Neuronal stem cell (in vitro differentiated cells): Measurements from ENCODE around the gene ARHGEF26.

ENCODE experiments used
- DNase-seq: peaks from one replicate; pipeline ENCODE4 v3.0.0-alpha.2; 2013; ENCODE audit warnings: low spot score
- H2AFZ ChIP-seq: one replicate; pipeline ENCODE4 v1.6.1; 2013; ENCODE audit warnings: mild to moderate bottlenecking, low read length, inconsistent platforms
- H2AK5ac ChIP-seq: 2 replicates; pipeline ENCODE4 v1.6.1; 2013; ENCODE audit warnings: low read depth, mild to moderate bottlenecking, inconsistent platforms, low read length, moderate library complexity, mixed read lengths
- H2BK120ac ChIP-seq: 2 replicates; pipeline ENCODE4 v1.6.1; 2013; ENCODE audit warnings: low read depth, mild to moderate bottlenecking, inconsistent platforms, low read length, moderate library complexity, mixed read lengths
- H2BK12ac ChIP-seq: one replicate; pipeline ENCODE4 v1.6.1; 2013; ENCODE audit warnings: low read length, inconsistent platforms
- H2BK15ac ChIP-seq: 2 replicates; pipeline ENCODE4 v1.6.1; 2013; ENCODE audit warnings: mild to moderate bottlenecking, low read length, inconsistent platforms, mixed read lengths
- H2BK5ac ChIP-seq: one replicate; pipeline ENCODE4 v1.6.1; 2013; ENCODE audit warnings: inconsistent platforms, mild to moderate bottlenecking, low read length, moderate library complexity
- H3K14ac ChIP-seq: one replicate; pipeline ENCODE4 v1.6.1; 2013; ENCODE audit warnings: low read length, inconsistent platforms
- H3K18ac ChIP-seq: 2 replicates; pipeline ENCODE4 v1.6.1; 2013; ENCODE audit warnings: low read length, inconsistent platforms
- H3K23ac ChIP-seq: 2 replicates; pipeline ENCODE4 v1.6.1; 2013; ENCODE audit warnings: low read depth, mild to moderate bottlenecking, mixed read lengths, low read length, inconsistent platforms; ENCODE audit not compliant: poor library complexity
- H3K27ac ChIP-seq: replicated peaks from 3 replicates; pipeline ENCODE4 v1.5.1; 2013; ENCODE audit warnings: low read length, inconsistent platforms
- H3K27me3 ChIP-seq, 3 experiments: 2 replicates each; pipeline ENCODE4 v1.6.1; 2013; ENCODE audit warnings: low read length in 3 of 3, mild to moderate bottlenecking in 2 of 3, inconsistent platforms in 1 of 3, low read depth in 1 of 3, mixed read lengths in 1 of 3, moderate library complexity in 1 of 3; ENCODE audit not compliant: control insufficient read depth in 3 of 3, insufficient read depth in 3 of 3
- H3K36me3 ChIP-seq, 2 donors: replicated peaks in 1 of 2; 2 replicates each; pipeline ENCODE4 v1.6.1; 2013; ENCODE audit warnings: low read length in 2 of 2; ENCODE audit not compliant: control insufficient read depth in 2 of 2, insufficient read depth in 2 of 2
- H3K4ac ChIP-seq: 2 replicates; pipeline ENCODE4 v1.6.1; 2013; ENCODE audit warnings: inconsistent platforms, mild to moderate bottlenecking, low read length, moderate library complexity
- H3K4me1 ChIP-seq, 2 donors: 1 replicate in 1 of 2; 2 replicates in 1 of 2; pipeline ENCODE4 v1.6.1; 2013; ENCODE audit warnings: low read length in 2 of 2, low read depth in 1 of 2; ENCODE audit not compliant: control insufficient read depth in 2 of 2, insufficient read depth in 1 of 2
- H3K4me2 ChIP-seq: one replicate; pipeline ENCODE4 v1.6.1; 2013; ENCODE audit warnings: mild to moderate bottlenecking, low read length, inconsistent platforms; ENCODE audit not compliant: insufficient read depth, poor library complexity, severe bottlenecking
- H3K4me3 ChIP-seq, 2 donors: 2 replicates each; pipeline ENCODE4 v1.5.1; 2013; ENCODE audit warnings: low read length in 2 of 2, mild to moderate bottlenecking in 2 of 2, inconsistent platforms in 1 of 2, moderate library complexity in 1 of 2
- H3K79me1 ChIP-seq: one replicate; pipeline ENCODE4 v1.6.1; 2013; ENCODE audit warnings: low read depth, mild to moderate bottlenecking, inconsistent platforms, low read length, moderate library complexity
- H3K9ac ChIP-seq: one replicate; pipeline ENCODE4 v1.6.1; 2013; ENCODE audit warnings: mild to moderate bottlenecking, low read depth, low read length, inconsistent platforms; ENCODE audit not compliant: poor library complexity
- H3K9me3 ChIP-seq, 2 donors: replicated peaks in 1 of 2; 2 replicates each; pipeline versions ENCODE3 to v1.6.1; 2013; ENCODE audit warnings: low read length in 2 of 2, mild to moderate bottlenecking in 2 of 2, inconsistent platforms in 1 of 2, low read depth in 1 of 2, mixed read lengths in 1 of 2, moderate library complexity in 1 of 2; ENCODE audit not compliant: control insufficient read depth in 2 of 2, insufficient read depth in 1 of 2
- H4K8ac ChIP-seq: one replicate; pipeline ENCODE4 v1.6.1; 2013; ENCODE audit warnings: low read depth, mild to moderate bottlenecking, inconsistent platforms, low read length, moderate library complexity
- H4K91ac ChIP-seq: one replicate; pipeline ENCODE4 v1.6.1; 2013; ENCODE audit warnings: low read length, low read depth, mild to moderate bottlenecking, inconsistent platforms; ENCODE audit not compliant: poor library complexity
- WGBS, 2 donors: extraction: QIAGEN DNeasy Blood & Tissue Kit; methylation state at CpG; one replicate each; pipeline ENCODE4 v1.1.7; 2013; ENCODE audit warnings: missing lambda C conversion rate in 2 of 2, mixed read lengths in 1 of 2; ENCODE audit not compliant: insufficient read length in 2 of 2, insufficient replicate concordance in 1 of 2; ENCODE audit errors: extremely low coverage in 2 of 2; 5-methylcytosine and 5-hydroxymethylcytosine counted together

Gene ARHGEF26

GRCh38 chr3:154273381-154273780, 152.2 kb downstream of the ARHGEF26 start:
- Histone ChIP-seq H3K4me2 (no peak overlapping the region), H3K4me3 (no peak overlapping the region), H3K27me3 (no peaks in the 10 kb centered on the region), H3K23ac (no peak overlapping the region), H2BK12ac (no peak overlapping the region), H3K4ac (no peak overlapping the region), H3K14ac (no peak overlapping the region), H3K4me1 (no peaks in the 10 kb centered on the region), H2BK5ac (no peak overlapping the region), H3K79me1 (no peaks in the 10 kb centered on the region), H3K18ac (no peak overlapping the region), H4K8ac (no peak overlapping the region), H2BK15ac (no peak overlapping the region), H3K9ac (no peak overlapping the region), H3K36me3 (peaks cover 18 to 100% of the 10 kb centered on the region in 2 donors), H2AK5ac (no peak overlapping the region), H2BK120ac (no peak overlapping the region), H3K27ac (no peak overlapping the region), H3K9me3 (peaks cover 2 to 16% of the 10 kb centered on the region in 2 donors), H2AFZ (no peak overlapping the region), H4K91ac (no peak overlapping the region)
- no CpG with 5 or more reads among the region's 2 CpGs for WGBS, 2 donors
- no peak for DNase-seq

DNA sequence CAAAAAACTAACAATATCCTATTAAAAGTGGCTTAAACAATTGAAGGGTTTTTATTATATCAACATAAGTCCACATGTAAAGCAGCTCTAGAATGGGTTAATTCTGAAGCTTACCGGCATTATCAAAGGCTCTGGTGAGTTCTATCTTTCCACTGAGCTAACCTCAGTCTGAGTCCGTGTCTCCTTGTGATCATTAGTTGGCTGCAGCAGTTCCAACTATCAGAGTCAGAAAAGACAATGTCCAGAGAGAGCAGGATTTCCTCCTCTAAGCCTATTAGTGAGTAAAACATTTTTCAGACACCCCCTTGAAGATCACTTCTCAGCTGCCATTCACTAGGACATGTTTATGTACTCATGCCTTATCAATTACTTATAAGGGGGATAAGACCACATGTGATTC, 153.2 kb downstream of the ARHGEF26 start:
- Histone ChIP-seq H2AK5ac (no peak overlapping the region), H2BK120ac (no peak overlapping the region), H3K9me3 (peaks cover 2 to 7% of the 10 kb centered on the region in 2 donors), H3K23ac (no peak overlapping the region), H3K79me1 (no peaks in the 10 kb centered on the region), H2AFZ (no peak overlapping the region), H2BK12ac (no peak overlapping the region), H3K18ac (no peak overlapping the region), H3K4me2 (no peak overlapping the region), H2BK5ac (no peak overlapping the region), H2BK15ac (no peak overlapping the region), H3K14ac (no peak overlapping the region), H4K91ac (no peak overlapping the region), H3K4ac (no peak overlapping the region), H3K4me3 (no peak overlapping the region), H3K36me3 (peaks cover 20 to 100% of the 10 kb centered on the region in 2 donors), H4K8ac (no peak overlapping the region), H3K4me1 (no peaks in the 10 kb centered on the region), H3K27ac (no peak overlapping the region), H3K9ac (no peak overlapping the region), H3K27me3 (no peaks in the 10 kb centered on the region)
- WGBS, 2 donors = no CpG with 5 or more reads among the region's 2 CpGs
- no peak for DNase-seq

DNA sequence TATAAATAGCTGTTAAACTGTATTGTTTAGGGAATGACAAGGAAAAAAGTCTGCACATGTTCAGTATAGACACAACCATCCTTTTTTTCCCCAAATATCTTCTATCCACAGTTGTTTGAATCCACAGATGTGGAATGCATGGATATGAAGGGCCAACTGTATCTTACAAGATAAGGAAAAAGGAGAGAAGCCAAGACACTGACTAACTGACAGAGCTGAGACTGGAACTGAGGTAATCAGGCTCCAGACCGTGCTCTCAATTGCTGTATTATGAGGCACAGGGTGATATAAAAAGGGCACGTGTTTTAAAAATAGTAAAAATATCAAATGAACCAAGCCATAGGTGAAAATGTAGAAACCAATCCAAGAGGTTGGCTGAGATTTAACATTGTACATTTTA, 154.1 kb downstream of the ARHGEF26 start:
- Histone ChIP-seq H4K8ac (no peak overlapping the region), H2BK5ac (no peak overlapping the region), H3K14ac (no peak overlapping the region), H2BK12ac (no peak overlapping the region), H3K79me1 (no peaks in the 10 kb centered on the region), H4K91ac (no peak overlapping the region), H3K27me3 (no peaks in the 10 kb centered on the region), H3K4ac (no peak overlapping the region), H3K27ac (no peak overlapping the region), H3K23ac (no peak overlapping the region), H3K4me1 (no peaks in the 10 kb centered on the region), H2AFZ (no peak overlapping the region), H3K9me3 (peaks cover 0 to 2% of the 10 kb centered on the region in 2 donors), H3K4me3 (no peak overlapping the region), H3K36me3 (peaks cover 16 to 100% of the 10 kb centered on the region in 2 donors), H3K18ac (no peak overlapping the region), H3K9ac (no peak overlapping the region), H2BK120ac (no peak overlapping the region), H2AK5ac (no peak overlapping the region), H3K4me2 (no peak overlapping the region), H2BK15ac (no peak overlapping the region)
- no CpG with 5 or more reads among the region's 2 CpGs for WGBS, 2 donors
- DNase-seq = no peak

DNA sequence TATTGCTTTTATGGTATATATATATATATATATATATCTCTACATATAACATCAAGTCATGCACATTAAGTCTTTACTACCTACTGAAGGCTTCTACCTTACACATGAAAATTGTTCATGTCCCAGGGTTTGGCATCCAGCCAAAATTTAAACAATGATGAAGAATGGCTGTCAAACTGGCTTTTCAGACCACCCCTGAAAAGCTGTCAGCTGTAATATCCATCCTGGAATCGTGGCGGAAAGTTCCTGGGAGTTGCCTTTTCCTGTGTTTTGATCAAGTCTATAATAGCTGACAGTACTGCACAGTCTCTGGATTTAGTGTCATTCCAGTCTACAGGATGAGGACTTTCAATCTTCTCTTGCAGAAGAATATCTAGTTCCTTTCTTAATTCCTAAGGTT, 154.8 kb downstream of the ARHGEF26 start:
- Histone ChIP-seq H3K27me3 (no peaks in the 10 kb centered on the region), H3K27ac (no peak overlapping the region), H2AFZ (no peak overlapping the region), H2BK15ac (no peak overlapping the region), H3K4me2 (no peak overlapping the region), H3K4ac (no peak overlapping the region), H3K9me3 (peaks cover 0 to 2% of the 10 kb centered on the region in 2 donors), H3K79me1 (no peaks in the 10 kb centered on the region), H3K23ac (no peak overlapping the region), H3K18ac (no peak overlapping the region), H3K9ac (no peak overlapping the region), H2BK120ac (no peak overlapping the region), H3K14ac (no peak overlapping the region), H2BK5ac (no peak overlapping the region), H4K8ac (no peak overlapping the region), H4K91ac (no peak overlapping the region), H3K36me3 (peaks cover 15 to 100% of the 10 kb centered on the region in 2 donors), H3K4me3 (no peak overlapping the region), H2AK5ac (no peak overlapping the region), H2BK12ac (no peak overlapping the region), H3K4me1 (no peaks in the 10 kb centered on the region)
- no peak for DNase-seq
- WGBS, 2 donors = no CpG with 5 or more reads among the region's 2 CpGs
